Activated CD4-positive, alpha-beta T cell treated with anti-CD3 and anti-CD28 coated beads for 48 hours (primary cell): ENCODE results near the gene SERP2.

ENCODE experiments used
- DNase-seq: peaks from one replicate; pipeline ENCODE4 v3.0.0-alpha.2; 2020

The SERP2 gene

GRCh38 chr13:44362394-44363040 is 11.1 kb upstream of the SERP2 start:
- no peak for DNase-seq

DNA sequence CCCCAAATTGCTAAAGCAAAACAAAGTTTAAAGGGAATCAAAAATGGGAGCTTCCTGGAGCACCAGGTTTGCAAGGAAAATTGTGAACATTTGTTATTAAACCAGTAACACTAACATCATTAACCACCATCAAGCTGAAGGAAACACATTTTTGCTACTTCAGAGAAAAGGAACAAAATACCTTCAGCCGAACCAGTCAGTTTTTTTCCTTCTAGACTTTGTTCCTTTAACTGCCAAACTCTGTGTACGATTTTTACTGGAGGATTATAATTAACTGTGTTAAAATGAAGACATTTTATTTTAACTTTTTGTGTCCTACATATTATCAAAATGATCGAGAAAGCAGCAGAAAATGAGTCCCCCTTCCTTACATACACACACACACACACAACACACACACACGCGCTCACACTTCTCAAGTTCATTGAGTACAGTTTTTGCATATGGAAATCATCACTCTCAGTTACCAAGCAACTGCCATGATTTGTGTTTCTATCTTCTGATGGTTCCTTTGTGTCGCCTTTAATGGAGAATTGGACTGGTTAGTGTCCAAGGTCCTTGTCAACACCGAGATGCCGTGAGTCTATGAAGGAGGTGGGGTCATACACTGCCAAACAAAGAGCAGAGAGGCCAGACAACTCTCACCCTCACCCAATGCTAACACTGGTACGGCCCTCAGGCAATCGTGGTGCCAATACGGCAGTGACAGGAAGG is 9.8 kb upstream of the SERP2 start:
- DNase-seq = no peak

- no peak for DNase-seq
Measured at GRCh38 chr13:44364345-44365000, 9.2 kb upstream of the SERP2 start.

GRCh38 chr13:44365008-44365407 is 8.6 kb upstream of the SERP2 start:
- no peak for DNase-seq

- DNase-seq = no peak
Measured at GRCh38 chr13:44365899-44366298, 7.7 kb upstream of the SERP2 start.

DNA sequence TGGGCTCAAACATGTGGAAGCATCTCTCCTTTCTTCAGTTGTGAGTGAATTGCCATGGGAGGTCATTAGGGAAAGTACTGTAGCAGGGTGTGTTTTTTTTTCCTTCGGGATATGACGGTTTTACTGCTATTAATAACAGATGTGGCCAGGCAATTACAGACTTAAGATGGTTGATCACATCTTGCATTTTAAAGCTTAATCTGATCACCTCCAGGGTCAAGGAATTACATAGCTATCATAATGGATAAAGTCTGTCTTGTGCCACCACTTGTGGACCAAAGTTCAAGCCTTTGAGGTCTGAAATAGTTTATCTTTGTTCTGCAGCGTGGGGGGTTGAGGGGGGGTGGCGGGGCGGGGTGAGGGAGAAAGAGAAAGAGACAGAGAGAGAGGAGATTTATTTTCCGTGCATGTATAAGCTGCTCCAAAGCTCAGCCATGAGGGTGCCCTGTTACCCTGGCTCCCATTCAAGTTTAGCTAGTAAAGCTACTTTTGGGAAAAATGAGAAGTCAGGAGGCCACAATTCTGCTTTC is 5.5 kb upstream of the SERP2 start:
- DNase-seq = no peak

DNA sequence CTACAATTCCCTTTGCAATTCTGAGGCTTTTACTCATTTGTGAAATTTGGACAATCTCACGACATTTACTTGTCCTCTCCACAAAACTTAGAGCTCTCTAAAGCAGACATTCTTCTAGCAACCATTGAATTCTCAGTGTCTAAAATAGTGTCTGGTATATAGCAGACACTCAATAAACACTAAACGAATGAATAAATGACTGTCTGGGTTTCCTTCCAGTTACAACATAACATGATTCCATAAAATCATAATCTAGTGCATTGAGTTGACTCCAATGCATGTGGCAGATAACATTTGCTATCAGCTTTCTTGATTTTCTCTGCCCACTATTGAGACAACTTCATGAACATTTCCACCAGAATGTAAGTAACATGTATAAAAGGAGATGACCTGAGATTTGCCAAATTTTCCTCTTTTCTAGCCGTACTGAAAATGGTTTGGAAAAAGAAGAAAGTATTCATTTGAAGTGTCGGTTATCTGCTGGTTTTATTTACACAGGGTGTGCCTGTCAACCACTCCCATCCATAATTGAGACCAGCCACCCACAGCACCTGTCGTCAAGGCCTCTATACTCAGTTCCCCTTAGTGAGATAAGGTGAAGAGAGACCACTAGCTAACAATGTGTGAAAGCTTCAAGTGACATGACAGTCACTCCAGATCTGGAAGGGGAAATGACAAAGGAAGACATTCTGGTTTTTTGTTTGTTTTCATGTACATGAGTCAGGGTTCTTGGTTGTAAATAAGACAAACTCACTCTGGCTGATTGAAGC is 4.8 kb upstream of the SERP2 start:
- no peak for DNase-seq

DNA sequence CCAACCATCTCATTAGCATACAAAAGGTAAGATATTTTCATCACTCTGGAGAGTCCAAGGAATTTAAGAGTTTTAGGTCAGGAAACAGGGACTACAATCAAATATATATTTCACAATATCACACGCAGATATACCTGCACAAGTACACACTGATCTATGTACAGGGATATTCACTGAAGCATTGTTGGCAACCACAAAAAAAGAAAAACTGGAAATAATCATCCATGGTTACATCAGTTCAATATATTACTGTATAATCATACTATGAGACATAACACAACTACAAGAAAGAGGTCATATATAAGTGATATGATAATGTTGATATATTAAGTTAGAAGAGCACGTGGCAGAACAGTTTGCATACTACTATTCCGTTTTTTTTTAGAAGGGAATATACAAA is 2.2 kb upstream of the SERP2 start:
- no peak for DNase-seq

- DNase-seq = no peak
Measured at GRCh38 chr13:44373247-44373600, 400 bp upstream of the SERP2 start.

- no peak for DNase-seq
Measured at GRCh38 chr13:44374348-44374712, 706 bp downstream of the SERP2 start.

GRCh38 chr13:44378277-44378676 is 4.7 kb downstream of the SERP2 start:
- no peak for DNase-seq

DNA sequence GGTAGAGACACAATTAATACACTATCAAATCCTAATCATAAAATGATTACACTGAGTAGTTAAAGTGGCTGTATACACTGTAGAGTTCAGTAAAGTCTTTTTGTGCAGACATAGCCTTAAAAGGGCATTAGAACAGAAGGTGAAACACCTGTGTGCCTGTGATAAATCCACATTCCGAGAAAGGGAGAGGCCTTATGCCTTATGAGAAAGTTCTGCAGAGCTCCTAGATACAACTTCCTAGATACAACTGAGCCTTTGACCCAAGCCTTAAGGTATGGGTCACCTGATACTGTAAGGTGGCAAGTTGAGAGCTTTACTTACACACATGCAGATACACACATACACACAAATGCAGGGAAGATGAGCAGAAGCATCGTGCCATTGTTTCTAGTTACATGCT is 6.3 kb downstream of the SERP2 start:
- DNase-seq = no peak

DNA sequence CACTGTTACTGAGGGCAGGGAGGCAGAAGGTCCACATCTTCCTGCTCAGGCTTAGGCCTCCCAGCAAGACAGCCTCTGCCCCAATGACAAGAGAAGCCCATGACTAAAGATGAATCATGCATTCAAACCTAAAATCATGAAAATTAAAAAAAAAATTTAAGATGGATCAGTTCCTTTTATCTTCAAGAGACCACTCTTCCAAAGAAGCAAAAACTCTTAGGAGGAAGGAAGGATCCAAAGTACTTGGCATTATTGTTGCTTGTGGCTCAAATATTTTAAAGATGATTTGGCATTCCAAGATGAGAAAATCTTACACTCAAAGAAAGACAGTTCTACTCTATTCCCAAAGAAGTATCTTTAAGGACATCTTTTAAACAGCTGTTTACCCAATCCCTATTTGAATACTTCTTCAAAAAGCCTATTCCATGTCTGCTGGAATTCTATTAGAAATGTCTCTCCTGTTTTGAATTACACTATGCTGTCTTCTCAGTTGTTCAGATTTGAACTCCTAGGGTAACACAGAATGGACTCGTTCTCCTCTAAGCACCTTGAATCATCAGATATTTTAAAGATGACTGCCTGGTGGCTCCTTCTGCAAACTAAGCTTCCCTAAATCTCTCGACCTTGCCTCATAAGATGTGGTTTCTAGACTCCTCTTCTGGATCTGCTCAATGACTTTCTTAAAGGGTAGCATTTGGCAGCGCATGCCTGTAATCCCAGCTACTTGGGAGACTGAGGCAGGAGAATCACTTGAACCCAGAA is 7.0 kb downstream of the SERP2 start:
- DNase-seq = no peak

GRCh38 chr13:44382635-44383145 is 9.1 kb downstream of the SERP2 start:
- no peak for DNase-seq

DNA sequence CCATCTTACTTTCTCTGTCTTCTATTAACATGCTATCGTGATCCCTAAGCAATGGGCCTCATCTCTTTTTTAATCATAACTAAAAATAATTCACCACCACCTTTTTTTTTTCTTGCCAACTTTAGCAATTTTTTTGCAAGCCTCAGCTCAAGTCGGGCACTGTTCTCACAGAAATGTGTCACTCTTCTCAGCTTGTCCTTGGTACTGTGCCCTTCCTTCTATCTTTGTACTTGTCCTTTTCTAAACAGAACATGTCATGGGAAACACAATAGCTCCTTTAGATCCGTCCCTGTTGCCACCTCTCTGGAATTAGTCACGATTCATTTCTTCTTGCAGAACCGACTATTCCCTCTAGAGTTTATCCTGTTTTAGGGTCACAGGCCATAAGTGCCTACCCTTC is 10.3 kb downstream of the SERP2 start:
- no peak for DNase-seq

DNA sequence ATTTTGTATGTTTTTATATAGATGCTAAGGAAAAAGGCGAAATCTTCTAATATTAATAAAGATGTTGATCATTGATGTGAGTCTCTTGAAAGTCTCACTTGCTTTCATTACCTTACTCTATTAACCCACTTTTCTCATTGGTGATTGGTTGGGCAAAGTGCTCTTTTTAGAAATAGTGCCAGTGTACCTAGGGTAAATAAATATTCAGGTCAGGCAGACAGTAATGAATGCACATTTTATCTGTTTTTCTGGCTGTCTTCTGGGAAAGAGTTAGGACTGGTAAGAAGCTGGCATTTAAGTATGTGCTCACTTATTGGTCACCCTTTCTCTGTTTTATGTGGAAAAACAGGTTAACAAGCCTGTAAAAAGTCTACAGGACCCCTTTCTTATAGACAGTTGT is 11.2 kb downstream of the SERP2 start:
- DNase-seq = no peak

DNA sequence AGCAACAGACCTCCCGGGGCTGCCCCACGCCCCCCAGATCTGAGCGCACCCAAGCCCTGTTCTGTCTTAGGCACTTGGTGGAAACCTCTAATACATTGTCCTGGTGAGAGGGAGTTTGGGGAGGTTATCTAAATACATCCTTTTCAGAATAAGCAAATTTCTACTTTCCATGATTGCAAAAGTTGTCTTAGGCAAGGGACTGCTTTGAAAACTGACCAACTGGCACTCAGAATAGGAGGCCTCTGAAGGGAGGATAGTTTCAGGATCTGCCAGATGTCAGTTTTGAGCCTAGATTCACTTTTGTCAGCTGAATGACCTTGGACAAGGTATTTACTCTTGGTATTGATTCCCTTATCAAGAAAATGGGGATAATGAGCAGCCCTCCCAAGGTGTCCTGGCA is 11.8 kb downstream of the SERP2 start:
- DNase-seq = no peak

GRCh38 chr13:44385847-44386246 is 12.2 kb downstream of the SERP2 start:
- DNase-seq = no peak

DNA sequence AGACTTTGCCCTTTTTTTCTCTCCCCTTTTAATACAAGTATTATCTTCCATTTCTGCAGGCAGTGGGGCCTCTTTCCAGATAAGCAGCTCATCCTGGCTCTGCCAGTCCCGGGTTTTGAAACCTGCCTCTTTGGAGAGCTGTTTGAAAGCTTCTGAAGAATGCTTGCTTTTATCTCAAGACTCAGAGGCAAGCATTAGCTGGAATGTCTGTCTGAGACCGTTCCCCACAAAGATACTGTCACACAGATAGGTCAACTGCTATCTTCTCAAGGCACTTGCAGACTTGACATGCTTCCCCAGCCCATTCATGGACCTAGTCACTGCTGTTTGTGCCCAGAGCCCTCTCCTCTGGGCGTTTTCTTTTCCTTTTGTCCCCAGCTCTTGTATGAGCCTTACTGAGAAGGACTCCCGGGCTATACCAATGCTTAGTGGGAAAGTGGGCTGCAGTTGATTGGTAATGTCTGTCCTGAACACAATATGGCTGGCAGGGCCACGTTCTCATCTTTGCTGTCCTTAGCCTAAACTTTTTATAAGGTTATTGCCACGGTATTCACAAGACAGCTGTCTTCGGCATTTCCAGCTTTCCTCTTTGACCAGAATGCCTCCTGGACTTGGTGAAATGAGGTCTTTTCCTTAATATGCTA is 13.4 kb downstream of the SERP2 start:
- no peak for DNase-seq

DNA sequence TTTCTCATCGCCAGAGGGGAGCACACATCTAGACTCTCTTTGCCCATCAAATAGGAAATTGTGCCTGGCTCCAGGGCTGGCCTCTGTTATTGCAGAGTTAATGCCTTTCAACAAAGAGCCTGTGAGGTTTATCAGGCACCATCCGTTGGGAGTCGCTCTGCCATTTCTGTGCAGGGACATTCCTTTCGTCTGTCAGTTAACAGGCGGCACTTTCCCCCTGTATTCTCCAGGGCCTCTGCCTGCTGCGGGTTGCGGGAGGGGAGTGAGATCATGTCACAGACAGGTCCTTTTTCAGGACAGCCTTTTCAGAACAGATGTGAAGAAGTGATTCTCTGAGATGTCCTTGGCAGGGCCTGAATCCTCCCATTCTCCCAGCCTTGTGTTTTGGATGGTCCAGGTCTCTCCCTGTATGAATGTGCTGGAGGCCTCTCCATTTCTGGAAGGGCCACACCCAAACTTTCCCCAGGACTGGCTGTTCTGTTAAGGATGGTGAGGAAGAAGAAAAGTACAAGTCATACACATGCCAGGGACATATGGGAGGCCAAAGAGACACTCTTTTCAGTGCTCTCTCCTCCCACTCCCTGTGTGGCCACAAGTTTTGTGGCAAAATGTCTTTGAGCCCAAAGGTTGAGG is 14.9 kb downstream of the SERP2 start:
- no peak for DNase-seq

GRCh38 chr13:44389060-44389666 is 15.5 kb downstream of the SERP2 start:
- DNase-seq = no peak
